ENCODE data around the gene UBR4. TPM values are rescaled to one million over a fixed set of nuclear protein-coding genes. Genes with fewer than 3 reads are reported as not detected.

The UBR4 gene
- total RNA-seq, 1 donor from 2014 or later, result 73.6 TPM

- H3K27me3 ChIP-seq (ENCODE audit: control insufficient read depth in 3 of 3, insufficient read depth in 3 of 3, low read length in 3 of 3), result peaks cover 0 to 12% (median 4%) of the 10 kb centered on the region in 3 donors
- H3K4me3 ChIP-seq (ENCODE audit: low read length in 3 of 3), result no peak overlapping the region
- H3K27ac ChIP-seq (ENCODE audit: low read depth, low read length), result no peak overlapping the region
- no peaks in the 10 kb centered on the region for H3K9me3 ChIP-seq (ENCODE audit: control insufficient read depth in 3 of 3, low read length in 3 of 3)
- no peak overlapping the region for H3K9ac ChIP-seq (ENCODE audit: low read depth in 1 of 3, low read length in 3 of 3)
- peaks cover 42 to 56% (median 44%) of the 10 kb centered on the region in 3 donors for H3K4me1 ChIP-seq (ENCODE audit: control insufficient read depth in 3 of 3, insufficient read depth in 3 of 3, low read length in 3 of 3)
- peaks cover 28 to 35% (median 32%) of the 10 kb centered on the region in 3 donors for H3K36me3 ChIP-seq (ENCODE audit: control insufficient read depth in 3 of 3, insufficient read depth in 3 of 3, low read length in 3 of 3)
Observed at GRCh38 chr1:19071674-19072281, 138.3 kb downstream of the UBR4 start.

DNA sequence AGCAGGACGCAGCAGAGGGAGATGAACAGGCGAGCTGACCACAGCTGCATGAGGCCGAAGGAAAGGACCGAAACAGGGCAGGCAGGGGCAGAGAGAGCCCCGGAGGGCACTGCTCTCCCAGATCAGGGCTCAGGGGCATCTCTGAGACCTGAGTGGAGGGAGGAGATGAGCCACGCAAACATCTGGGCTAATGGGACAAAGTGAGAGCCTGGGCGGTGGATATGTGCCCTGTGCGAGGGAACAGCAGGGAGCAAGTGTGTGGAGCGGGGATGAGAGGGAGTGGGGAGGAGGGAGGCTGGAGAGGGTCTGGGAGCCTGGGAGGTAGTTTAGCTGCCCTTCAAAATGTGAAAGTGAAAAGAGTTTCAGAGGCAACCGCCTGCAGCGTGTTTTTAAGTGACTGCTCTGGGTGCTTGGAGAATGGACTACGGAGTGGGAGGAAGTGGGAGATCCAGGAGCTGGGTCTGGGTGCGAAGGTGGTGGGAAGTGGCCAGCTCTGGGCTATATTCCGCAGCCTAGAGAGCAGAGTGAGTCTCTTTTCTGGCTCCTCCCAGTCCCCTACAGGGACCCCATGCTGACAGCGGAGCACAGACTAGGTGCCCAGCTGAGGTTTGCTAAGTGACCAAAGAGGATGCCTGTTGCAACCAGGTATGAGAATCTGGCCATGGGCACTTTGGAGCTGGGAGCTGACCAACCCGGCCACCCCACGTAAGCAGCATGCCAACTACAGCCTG lies 139.0 kb downstream of the UBR4 start:
- peaks cover 42 to 56% (median 44%) of the 10 kb centered on the region in 3 donors for H3K4me1 ChIP-seq (ENCODE audit: control insufficient read depth in 3 of 3, insufficient read depth in 3 of 3, low read length in 3 of 3)
- peak overlapping the region in 1 of 3 donors; percentile 12 for H3K9ac ChIP-seq (ENCODE audit: low read depth in 1 of 3, low read length in 3 of 3)
- H3K4me3 ChIP-seq (ENCODE audit: low read length in 3 of 3), result no peak overlapping the region
- peaks cover 21 to 28% (median 25%) of the 10 kb centered on the region in 3 donors for H3K36me3 ChIP-seq (ENCODE audit: control insufficient read depth in 3 of 3, insufficient read depth in 3 of 3, low read length in 3 of 3)
- no peaks in the 10 kb centered on the region for H3K9me3 ChIP-seq (ENCODE audit: control insufficient read depth in 3 of 3, low read length in 3 of 3)
- H3K27me3 ChIP-seq (ENCODE audit: control insufficient read depth in 3 of 3, insufficient read depth in 3 of 3, low read length in 3 of 3), result peaks cover 0 to 16% (median 4%) of the 10 kb centered on the region in 3 donors
- no peak overlapping the region for H3K27ac ChIP-seq (ENCODE audit: low read depth, low read length)

DNA sequence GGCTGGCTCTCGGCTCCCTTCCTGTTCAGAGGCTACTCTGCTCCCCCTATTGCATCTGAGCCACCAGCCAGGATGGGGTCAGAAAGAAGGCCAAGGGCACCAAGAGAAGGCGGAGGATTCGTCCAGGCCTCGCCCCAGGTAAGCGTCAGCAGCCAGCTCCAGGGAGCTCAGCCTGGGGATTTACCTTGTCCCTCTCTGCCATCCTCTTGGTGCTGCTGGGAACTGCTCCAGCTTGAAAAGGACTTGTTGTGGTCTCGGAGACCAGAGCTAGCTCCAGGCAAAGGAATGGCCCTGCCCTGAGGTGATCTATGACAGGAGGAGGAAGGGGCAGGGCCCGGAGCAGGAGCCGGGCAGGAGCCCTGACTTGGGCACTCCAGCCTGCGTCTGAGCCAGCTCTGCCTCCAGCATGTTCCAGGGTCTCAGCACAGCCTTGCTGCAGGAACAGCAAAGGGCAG lies 139.8 kb downstream of the UBR4 start:
- Histone ChIP-seq H3K27ac (ENCODE audit: low read depth, low read length) (no peak overlapping the region), H3K9ac (ENCODE audit: low read depth in 1 of 3, low read length in 3 of 3) (peak overlapping the region in 1 of 3 donors; percentile 12), H3K4me1 (ENCODE audit: control insufficient read depth in 3 of 3, insufficient read depth in 3 of 3, low read length in 3 of 3) (peaks cover 39 to 52% (median 40%) of the 10 kb centered on the region in 3 donors), H3K36me3 (ENCODE audit: control insufficient read depth in 3 of 3, insufficient read depth in 3 of 3, low read length in 3 of 3) (peaks cover 12 to 20% (median 17%) of the 10 kb centered on the region in 3 donors), H3K4me3 (ENCODE audit: low read length in 3 of 3) (no peak overlapping the region), H3K27me3 (ENCODE audit: control insufficient read depth in 3 of 3, insufficient read depth in 3 of 3, low read length in 3 of 3) (peaks cover 0 to 16% (median 4%) of the 10 kb centered on the region in 3 donors), H3K9me3 (ENCODE audit: control insufficient read depth in 3 of 3, low read length in 3 of 3) (no peaks in the 10 kb centered on the region)

DNA sequence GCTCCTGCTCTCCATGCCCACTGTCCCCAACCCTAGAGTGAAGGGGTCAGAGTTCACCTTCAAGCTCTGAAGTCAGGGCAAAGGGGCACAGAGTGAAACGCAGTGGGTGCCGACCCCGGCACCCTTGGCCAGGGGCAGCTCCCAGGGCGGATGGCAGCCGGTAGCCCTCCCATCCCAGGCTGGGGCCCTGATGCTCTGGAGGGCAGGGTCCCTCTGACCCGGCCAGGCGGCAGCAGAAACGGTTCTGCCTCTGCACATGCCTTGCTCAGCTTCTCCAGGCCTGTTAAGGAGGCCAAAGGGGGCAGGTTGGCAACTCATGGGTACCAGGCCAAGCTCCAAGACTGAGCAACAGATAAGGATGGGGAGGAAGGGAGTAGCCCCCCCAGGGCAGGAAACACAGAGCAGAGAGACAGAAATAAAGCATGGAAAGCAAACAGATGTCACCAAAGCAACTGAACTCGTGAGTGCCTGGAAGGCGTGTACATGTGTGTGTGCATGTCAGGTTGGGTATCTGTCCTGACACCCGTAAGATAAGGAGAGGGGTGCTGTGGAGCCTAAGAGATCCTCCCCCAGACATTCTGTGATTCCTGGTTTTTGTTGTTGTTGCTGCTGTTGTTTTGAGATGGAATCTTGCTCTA lies 141.3 kb downstream of the UBR4 start:
- no peaks in the 10 kb centered on the region for H3K9me3 ChIP-seq (ENCODE audit: control insufficient read depth in 3 of 3, low read length in 3 of 3)
- H3K36me3 ChIP-seq (ENCODE audit: control insufficient read depth in 3 of 3, insufficient read depth in 3 of 3, low read length in 3 of 3), result peaks cover 0 to 11% (median 8%) of the 10 kb centered on the region in 3 donors
- peaks cover 0 to 16% (median 4%) of the 10 kb centered on the region in 3 donors for H3K27me3 ChIP-seq (ENCODE audit: control insufficient read depth in 3 of 3, insufficient read depth in 3 of 3, low read length in 3 of 3)
- peaks cover 24 to 38% (median 26%) of the 10 kb centered on the region in 3 donors for H3K4me1 ChIP-seq (ENCODE audit: control insufficient read depth in 3 of 3, insufficient read depth in 3 of 3, low read length in 3 of 3)
- no peak overlapping the region for H3K4me3 ChIP-seq (ENCODE audit: low read length in 3 of 3)
- no peak overlapping the region for H3K9ac ChIP-seq (ENCODE audit: low read depth in 1 of 3, low read length in 3 of 3)
- H3K27ac ChIP-seq (ENCODE audit: low read depth, low read length), result no peak overlapping the region

- no peak overlapping the region for H3K4me3 ChIP-seq (ENCODE audit: low read length in 3 of 3)
- no peak overlapping the region for H3K27ac ChIP-seq (ENCODE audit: low read depth, low read length)
- H3K36me3 ChIP-seq (ENCODE audit: control insufficient read depth in 3 of 3, insufficient read depth in 3 of 3, low read length in 3 of 3), result peaks cover 0 to 5% (median 4%) of the 10 kb centered on the region in 3 donors
- peaks cover 0 to 16% (median 4%) of the 10 kb centered on the region in 3 donors for H3K27me3 ChIP-seq (ENCODE audit: control insufficient read depth in 3 of 3, insufficient read depth in 3 of 3, low read length in 3 of 3)
- no peaks in the 10 kb centered on the region for H3K9me3 ChIP-seq (ENCODE audit: control insufficient read depth in 3 of 3, low read length in 3 of 3)
- H3K4me1 ChIP-seq (ENCODE audit: control insufficient read depth in 3 of 3, insufficient read depth in 3 of 3, low read length in 3 of 3), result peaks cover 17 to 31% (median 19%) of the 10 kb centered on the region in 3 donors
- H3K9ac ChIP-seq (ENCODE audit: low read depth in 1 of 3, low read length in 3 of 3), result no peak overlapping the region
Observed at GRCh38 chr1:19067912-19068638, 142.0 kb downstream of the UBR4 start.

- H3K4me1 ChIP-seq (ENCODE audit: control insufficient read depth in 3 of 3, insufficient read depth in 3 of 3, low read length in 3 of 3), result peaks cover 10 to 24% (median 11%) of the 10 kb centered on the region in 3 donors
- H3K36me3 ChIP-seq (ENCODE audit: control insufficient read depth in 3 of 3, insufficient read depth in 3 of 3, low read length in 3 of 3), result no peaks in the 10 kb centered on the region
- no peaks in the 10 kb centered on the region for H3K9me3 ChIP-seq (ENCODE audit: control insufficient read depth in 3 of 3, low read length in 3 of 3)
- no peak overlapping the region for H3K4me3 ChIP-seq (ENCODE audit: low read length in 3 of 3)
- peak overlapping the region in 1 of 3 donors; percentile 10 for H3K9ac ChIP-seq (ENCODE audit: low read depth in 1 of 3, low read length in 3 of 3)
- no peak overlapping the region for H3K27ac ChIP-seq (ENCODE audit: low read depth, low read length)
- H3K27me3 ChIP-seq (ENCODE audit: control insufficient read depth in 3 of 3, insufficient read depth in 3 of 3, low read length in 3 of 3), result peaks cover 0 to 16% (median 4%) of the 10 kb centered on the region in 3 donors
Observed at GRCh38 chr1:19067182-19067911, 142.7 kb downstream of the UBR4 start.

GRCh38 chr1:19066874-19067181 lies 143.2 kb downstream of the UBR4 start:
- Histone ChIP-seq H3K9ac (ENCODE audit: low read depth in 1 of 3, low read length in 3 of 3) (peak overlapping the region in 1 of 3 donors; percentile 10), H3K4me1 (ENCODE audit: control insufficient read depth in 3 of 3, insufficient read depth in 3 of 3, low read length in 3 of 3) (peaks cover 7 to 18% (median 9%) of the 10 kb centered on the region in 3 donors), H3K36me3 (ENCODE audit: control insufficient read depth in 3 of 3, insufficient read depth in 3 of 3, low read length in 3 of 3) (no peaks in the 10 kb centered on the region), H3K27ac (ENCODE audit: low read depth, low read length) (no peak overlapping the region), H3K4me3 (ENCODE audit: low read length in 3 of 3) (no peak overlapping the region), H3K9me3 (ENCODE audit: control insufficient read depth in 3 of 3, low read length in 3 of 3) (no peaks in the 10 kb centered on the region), H3K27me3 (ENCODE audit: control insufficient read depth in 3 of 3, insufficient read depth in 3 of 3, low read length in 3 of 3) (peaks cover 0 to 16% (median 4%) of the 10 kb centered on the region in 3 donors)

DNA sequence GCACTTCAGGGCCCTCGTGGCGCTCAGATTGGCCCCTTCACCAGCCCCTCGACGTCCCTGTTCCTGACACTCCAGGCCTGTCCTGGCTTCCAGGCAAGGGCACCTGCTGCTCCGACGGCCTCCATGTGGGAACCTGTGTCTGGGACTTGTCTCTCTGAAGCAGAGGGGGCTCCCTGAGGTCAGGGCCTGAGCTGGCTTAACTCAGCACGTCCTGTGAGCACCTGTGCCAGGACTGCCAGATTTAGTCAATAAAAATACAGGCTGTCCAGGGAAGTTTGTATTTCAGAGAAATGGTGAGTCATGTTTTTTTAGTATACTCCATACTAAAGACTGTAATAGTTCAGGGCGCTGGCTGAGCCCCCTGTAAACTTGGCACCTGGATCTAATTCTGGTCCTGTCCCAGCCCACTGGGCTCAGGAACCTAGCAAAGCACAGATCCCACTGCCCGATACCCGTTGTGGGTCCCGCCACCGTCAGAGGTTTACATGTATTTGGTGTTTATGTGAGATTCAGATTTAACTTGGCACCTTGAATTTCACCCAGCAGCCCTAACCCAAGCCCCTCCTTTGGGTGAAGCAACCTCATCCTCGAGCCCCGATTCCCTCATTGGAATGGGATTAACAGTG lies 143.7 kb downstream of the UBR4 start:
- no peaks in the 10 kb centered on the region for H3K9me3 ChIP-seq (ENCODE audit: control insufficient read depth in 3 of 3, low read length in 3 of 3)
- H3K27ac ChIP-seq (ENCODE audit: low read depth, low read length), result no peak overlapping the region
- H3K4me1 ChIP-seq (ENCODE audit: control insufficient read depth in 3 of 3, insufficient read depth in 3 of 3, low read length in 3 of 3), result peaks cover 3 to 14% (median 7%) of the 10 kb centered on the region in 3 donors
- H3K9ac ChIP-seq (ENCODE audit: low read depth in 1 of 3, low read length in 3 of 3), result no peak overlapping the region
- no peak overlapping the region for H3K4me3 ChIP-seq (ENCODE audit: low read length in 3 of 3)
- peaks cover 0 to 16% (median 4%) of the 10 kb centered on the region in 3 donors for H3K27me3 ChIP-seq (ENCODE audit: control insufficient read depth in 3 of 3, insufficient read depth in 3 of 3, low read length in 3 of 3)
- no peaks in the 10 kb centered on the region for H3K36me3 ChIP-seq (ENCODE audit: control insufficient read depth in 3 of 3, insufficient read depth in 3 of 3, low read length in 3 of 3)
